Calu3 (cell line): Measurements from ENCODE around the gene BCOR. TPM values are rescaled to one million over a fixed set of nuclear protein-coding genes. Genes with fewer than 3 reads are reported as not detected.

Experiments used
- BruUV-seq: library from RNA; stranded (reverse); fragments of 400-500 nt; replicated peaks from 2 replicates; lab custom pipeline; 2021; lab: Mats Ljungman, UMichigan
- CTCF ChIA-PET: fragments of 300-600 bp; sonication (Branson Sonifier 250); formaldehyde crosslinking; loops from one replicate; lab custom pipeline; 2022; ENCODE audit warnings: antibody characterized with exemption; lab: Charles Lee
- DNase-seq: peaks from one replicate; pipeline ENCODE4 v3.0.0; 2022
- H3K27ac Mint-ChIP-seq: one replicate; pipeline ENCODE4 v1.8.0; 2022; ENCODE audit warnings: mixed read lengths; ENCODE audit not compliant: unreplicated experiment
- H3K27me3 Mint-ChIP-seq: one replicate; pipeline ENCODE4 v1.8.0; 2022; ENCODE audit warnings: mixed read lengths; ENCODE audit not compliant: unreplicated experiment
- H3K36me3 Mint-ChIP-seq: one replicate; pipeline ENCODE4 v1.8.0; 2022; ENCODE audit warnings: mild to moderate bottlenecking, moderate library complexity, mixed read lengths; ENCODE audit not compliant: insufficient read depth, unreplicated experiment
- H3K4me1 Mint-ChIP-seq: one replicate; pipeline ENCODE4 v1.8.0; 2022; ENCODE audit warnings: mild to moderate bottlenecking, low read depth, mixed read lengths; ENCODE audit not compliant: unreplicated experiment
- H3K4me3 Mint-ChIP-seq: one replicate; pipeline ENCODE4 v1.8.0; 2022; ENCODE audit warnings: mild to moderate bottlenecking, low read depth, moderate library complexity, mixed read lengths; ENCODE audit not compliant: unreplicated experiment
- H3K9me3 Mint-ChIP-seq: one replicate; pipeline ENCODE4 v1.8.0; 2022; ENCODE audit warnings: low read depth, mixed read lengths; ENCODE audit not compliant: unreplicated experiment
- CTCF ChIP-seq: fragments of 200-600 bp; IDR thresholded peaks from one replicate; pipeline ENCODE4 v1.8.0; 2022; ENCODE audit warnings: antibody characterized with exemption; ENCODE audit not compliant: unreplicated experiment
- intact Hi-C: fragments of 100-400 bp; cut with micrococcal nuclease; formaldehyde crosslinking; loops from one replicate; pipeline ENCODE4 v1.10.0; 2022; ENCODE audit not compliant: unreplicated experiment
- total RNA-seq: library from RNA; stranded (reverse); gene quantifications from 2 replicates; pipeline ENCODE4 v1.2.3, GENCODE V29; 2022

The BCOR gene
- total RNA-seq, 1 experiment from 2014 or later = 21.1 TPM

GRCh38 chrX:40064055-40064597, 33.6 kb downstream of the BCOR start:
- no TSS peak for BruUV-seq
- no peaks in the 10 kb centered on the region for H3K36me3 Mint-ChIP-seq
- TF ChIP-seq CTCF = no peak
- CTCF ChIA-PET = no interaction called here
- DNase-seq = no peak
- peaks cover 12% of the 10 kb centered on the region for H3K4me1 Mint-ChIP-seq
- H3K4me3 Mint-ChIP-seq = no peak overlapping the region
- no peaks in the 10 kb centered on the region for H3K27me3 Mint-ChIP-seq
- no peaks in the 10 kb centered on the region for H3K9me3 Mint-ChIP-seq
- H3K27ac Mint-ChIP-seq = no peak overlapping the region
- intact Hi-C loops = no loop called here

GRCh38 chrX:40063555-40063954, 34.2 kb downstream of the BCOR start:
- no peak overlapping the region for H3K27ac Mint-ChIP-seq
- DNase-seq = no peak
- peaks cover 12% of the 10 kb centered on the region for H3K4me1 Mint-ChIP-seq
- no peak for TF ChIP-seq CTCF
- no TSS peak for BruUV-seq
- H3K9me3 Mint-ChIP-seq = no peaks in the 10 kb centered on the region
- H3K27me3 Mint-ChIP-seq = no peaks in the 10 kb centered on the region
- H3K4me3 Mint-ChIP-seq = no peak overlapping the region
- CTCF ChIA-PET = no interaction called here
- H3K36me3 Mint-ChIP-seq = no peaks in the 10 kb centered on the region
- intact Hi-C loops = no loop called here

- H3K27me3 Mint-ChIP-seq = no peaks in the 10 kb centered on the region
- TF ChIP-seq CTCF = no peak
- CTCF ChIA-PET = no interaction called here
- intact Hi-C loops = no loop called here
- no peaks in the 10 kb centered on the region for H3K36me3 Mint-ChIP-seq
- BruUV-seq = no TSS peak
- no peak overlapping the region for H3K27ac Mint-ChIP-seq
- DNase-seq = no peak
- H3K9me3 Mint-ChIP-seq = no peaks in the 10 kb centered on the region
- peaks cover 5% of the 10 kb centered on the region for H3K4me1 Mint-ChIP-seq
- H3K4me3 Mint-ChIP-seq = no peak overlapping the region
Observed at GRCh38 chrX:40062525-40063155, 35.1 kb downstream of the BCOR start.

- CTCF ChIA-PET = no interaction called here
- H3K36me3 Mint-ChIP-seq = no peaks in the 10 kb centered on the region
- TF ChIP-seq CTCF = no peak
- intact Hi-C loops = no loop called here
- H3K4me1 Mint-ChIP-seq = no peaks in the 10 kb centered on the region
- no peak overlapping the region for H3K4me3 Mint-ChIP-seq
- H3K27ac Mint-ChIP-seq = no peak overlapping the region
- no peaks in the 10 kb centered on the region for H3K27me3 Mint-ChIP-seq
- no TSS peak for BruUV-seq
- no peaks in the 10 kb centered on the region for H3K9me3 Mint-ChIP-seq
- no peak for DNase-seq
Observed at GRCh38 chrX:40061871-40062524, 35.8 kb downstream of the BCOR start.
